ENCODE results near the gene KRTAP12-1.
"Not testable (repeated sequence)": the region's sequence is repeated elsewhere in the genome, so short reads cannot be mapped to it uniquely, and the experiment has no call there.

KRTAP12-1 gene

DNA sequence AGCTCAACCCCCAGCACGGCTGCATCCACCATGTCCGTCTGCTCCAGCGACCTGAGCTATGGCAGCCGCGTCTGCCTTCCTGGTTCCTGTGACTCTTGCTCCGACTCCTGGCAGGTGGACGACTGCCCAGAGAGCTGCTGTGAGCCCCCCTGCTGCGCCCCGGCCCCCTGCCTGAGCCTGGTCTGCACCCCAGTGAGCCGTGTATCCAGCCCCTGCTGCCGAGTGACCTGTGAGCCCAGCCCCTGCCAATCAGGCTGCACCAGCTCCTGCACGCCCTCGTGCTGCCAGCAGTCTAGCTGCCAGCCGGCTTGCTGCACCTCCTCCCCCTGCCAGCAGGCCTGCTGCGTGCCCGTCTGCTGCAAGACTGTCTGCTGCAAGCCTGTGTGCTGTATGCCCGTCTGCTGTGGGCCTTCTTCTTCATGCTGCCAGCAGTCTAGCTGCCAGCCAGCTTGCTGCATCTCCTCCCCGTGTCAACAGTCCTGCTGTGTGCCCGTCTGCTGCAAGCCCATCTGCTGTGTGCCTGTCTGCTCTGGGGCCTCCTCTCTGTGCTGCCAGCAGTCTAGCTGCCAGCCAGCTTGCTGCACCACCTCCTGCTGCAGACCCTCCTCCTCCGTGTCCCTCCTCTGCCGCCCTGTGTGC, 15.3 kb upstream of the KRTAP12-1 start, which contains the start of gene KRTAP10-12:
Gene KRTAP10-12, plus strand, starts transcription at position 1 of the 639 bp plus-strand sequence. Its CDS starts 30 bp downstream, at position 31.
- DNase-seq: not testable (repeated sequence)

DNA sequence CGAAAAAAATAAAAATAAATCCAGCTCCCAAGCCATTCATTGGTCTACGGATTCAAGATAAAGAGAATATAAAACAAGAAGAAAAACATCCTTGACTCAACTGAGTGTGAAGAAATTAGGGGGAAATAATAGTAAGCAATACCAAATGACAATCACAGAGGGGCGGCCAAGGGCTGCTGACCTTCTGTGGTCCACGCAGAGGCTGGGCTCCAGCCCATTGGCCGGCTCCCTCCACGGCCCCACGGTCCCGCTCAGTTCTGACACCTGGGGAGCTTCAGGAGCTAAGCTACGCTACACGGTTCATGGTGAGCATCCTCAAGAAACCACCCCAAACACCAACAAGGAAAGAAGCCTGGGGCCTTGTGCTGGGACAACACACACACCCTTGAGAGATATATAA, 14.6 kb upstream of the KRTAP12-1 start:
- no peak for DNase-seq

DNA sequence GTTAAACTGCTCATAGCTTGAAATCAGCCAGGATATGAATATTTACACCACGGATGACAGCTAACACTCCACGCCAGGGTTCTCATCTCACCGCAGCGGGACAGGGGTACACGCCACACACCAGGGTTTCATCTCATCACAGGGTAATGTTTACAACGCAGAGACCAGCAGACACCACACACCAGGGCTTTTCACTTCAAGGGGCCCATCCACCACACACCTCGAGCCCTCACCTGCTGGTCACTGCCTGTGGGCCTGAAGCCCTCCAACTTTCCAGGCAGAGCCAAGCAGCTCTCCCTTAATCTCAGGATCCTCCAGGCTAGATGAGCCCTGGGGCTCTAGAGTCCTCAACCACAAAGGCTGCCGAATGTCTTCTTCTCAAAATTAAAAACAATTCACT, 13.7 kb upstream of the KRTAP12-1 start:
- DNase-seq: no peak

DNA sequence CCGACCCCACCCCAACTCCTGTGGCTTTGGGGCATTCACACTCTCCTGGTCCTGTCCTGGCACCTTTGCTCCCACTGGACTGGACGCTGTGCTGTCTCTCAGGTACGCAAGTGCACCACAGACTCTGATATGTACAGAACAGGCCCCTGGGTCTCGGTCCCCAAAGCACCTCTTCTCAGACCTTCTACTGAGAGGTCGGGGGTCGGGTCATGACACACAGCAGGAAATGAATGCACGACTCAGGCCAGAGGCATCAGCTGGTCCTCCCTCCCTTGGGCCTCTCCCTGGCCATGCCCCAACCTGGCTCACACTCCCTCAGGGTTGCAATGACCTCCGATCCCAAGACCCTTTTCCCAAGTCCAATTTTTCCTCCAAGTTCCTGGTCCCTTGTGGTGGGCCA, 13.2 kb upstream of the KRTAP12-1 start:
- no peak for DNase-seq

DNA sequence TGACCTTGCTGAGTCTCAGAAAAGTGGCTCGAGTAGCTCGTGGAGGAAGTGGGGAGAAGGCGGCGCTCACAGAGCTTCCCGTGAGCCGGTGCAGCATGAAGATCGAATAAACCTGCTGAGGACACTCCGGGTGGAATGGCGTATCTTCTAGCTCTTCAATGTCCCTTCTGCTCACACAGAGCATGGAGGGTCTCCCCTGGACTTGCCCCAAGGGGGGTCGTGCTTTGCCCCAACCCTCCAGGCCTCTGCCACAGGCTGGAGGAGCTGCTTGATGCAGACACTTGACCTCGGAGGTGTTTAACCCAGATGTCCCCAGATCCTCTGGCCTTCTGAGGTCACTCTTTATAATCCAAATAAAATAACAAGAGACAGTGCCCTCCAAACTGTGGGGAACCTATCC, 12.8 kb upstream of the KRTAP12-1 start:
- DNase-seq: no peak

DNA sequence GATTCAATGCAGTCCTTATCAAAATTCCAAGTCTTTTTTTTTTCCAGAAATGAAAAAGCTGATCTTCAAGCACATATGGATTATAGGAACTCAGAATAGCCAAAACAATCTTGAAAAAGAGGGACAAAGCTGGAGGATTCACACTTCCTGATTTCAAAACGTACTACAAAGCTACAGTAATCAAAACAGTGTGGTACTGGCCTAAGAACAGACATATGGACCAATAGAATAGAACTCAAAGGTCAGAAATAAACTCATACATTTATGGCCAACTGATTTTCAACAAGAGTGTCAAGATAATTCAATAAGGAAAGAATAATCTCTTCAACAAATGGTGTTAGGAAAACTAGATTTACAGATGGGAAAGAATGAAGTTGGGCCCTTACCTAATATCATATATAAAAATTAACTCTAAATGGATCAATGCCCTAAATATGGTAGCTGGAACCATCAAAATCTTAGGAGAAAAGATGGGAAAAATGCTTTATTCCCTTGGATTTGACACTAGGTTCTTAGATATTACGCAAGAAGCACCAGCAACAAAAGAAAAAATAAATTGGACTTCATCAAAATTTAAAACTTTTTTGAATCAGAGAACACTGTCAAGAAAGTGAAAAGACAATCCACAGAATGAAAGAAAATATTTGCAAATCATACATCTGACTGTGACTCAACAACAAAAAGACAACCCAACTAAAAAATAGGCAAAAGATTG, 11.0 kb upstream of the KRTAP12-1 start:
- DNase-seq: no peak

DNA sequence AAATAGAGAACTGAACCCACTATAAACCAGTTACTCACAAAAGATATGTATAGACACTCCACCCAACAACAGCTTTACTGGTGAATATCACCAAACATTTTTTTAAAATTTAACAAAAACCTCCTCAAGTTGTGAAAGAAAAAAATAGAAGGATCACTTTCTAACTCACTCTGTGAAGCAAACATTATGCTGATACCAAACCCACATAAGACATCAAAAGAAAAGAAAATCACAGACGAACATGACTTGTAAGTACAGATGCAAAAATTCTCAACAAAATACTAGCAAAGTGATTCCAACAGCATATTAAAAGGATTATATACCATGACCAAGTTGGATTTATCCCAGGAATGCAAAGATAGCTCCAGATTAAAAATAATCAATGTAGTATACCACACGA, 9.7 kb upstream of the KRTAP12-1 start:
- no peak for DNase-seq

DNA sequence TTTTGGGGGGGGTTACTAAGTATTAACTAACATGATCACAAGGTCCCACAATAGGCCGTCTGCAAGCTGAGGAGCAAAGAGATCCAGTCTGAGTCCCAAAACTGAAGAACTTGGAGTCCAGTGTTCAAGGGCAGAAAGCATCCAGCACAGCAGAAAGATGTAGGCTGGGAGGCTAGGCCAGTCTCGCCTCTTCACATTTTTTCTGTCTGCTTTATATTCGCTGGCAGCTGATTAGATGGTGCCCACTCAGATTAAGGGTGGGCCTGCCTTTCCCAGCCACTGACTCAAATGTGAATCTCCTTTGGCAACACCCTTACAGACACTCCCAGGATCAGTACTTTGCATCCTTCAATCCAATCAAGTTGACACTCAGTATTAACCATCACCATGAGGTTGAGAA, 7.8 kb upstream of the KRTAP12-1 start:
- not testable (repeated sequence) for DNase-seq

DNA sequence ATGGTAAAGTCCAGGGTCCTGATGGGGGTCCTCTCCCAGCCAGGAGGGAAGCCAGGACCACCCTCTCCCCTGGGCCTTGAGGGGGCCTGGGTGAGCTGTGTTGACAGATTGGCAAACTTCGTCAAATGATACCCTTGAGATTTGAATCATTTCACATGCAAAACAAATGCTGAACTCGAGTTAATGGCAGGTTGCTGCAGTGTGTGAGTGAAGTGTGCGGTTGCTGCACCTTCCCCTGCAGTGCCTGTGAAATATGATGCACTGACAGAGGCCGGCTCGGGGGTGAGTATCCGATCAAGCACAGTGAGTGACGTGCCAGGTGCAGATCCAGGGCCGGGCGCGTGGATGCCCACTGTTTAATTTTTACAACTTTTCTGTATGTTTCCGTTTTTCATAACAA, 5.7 kb upstream of the KRTAP12-1 start:
- no peak for DNase-seq

DNA sequence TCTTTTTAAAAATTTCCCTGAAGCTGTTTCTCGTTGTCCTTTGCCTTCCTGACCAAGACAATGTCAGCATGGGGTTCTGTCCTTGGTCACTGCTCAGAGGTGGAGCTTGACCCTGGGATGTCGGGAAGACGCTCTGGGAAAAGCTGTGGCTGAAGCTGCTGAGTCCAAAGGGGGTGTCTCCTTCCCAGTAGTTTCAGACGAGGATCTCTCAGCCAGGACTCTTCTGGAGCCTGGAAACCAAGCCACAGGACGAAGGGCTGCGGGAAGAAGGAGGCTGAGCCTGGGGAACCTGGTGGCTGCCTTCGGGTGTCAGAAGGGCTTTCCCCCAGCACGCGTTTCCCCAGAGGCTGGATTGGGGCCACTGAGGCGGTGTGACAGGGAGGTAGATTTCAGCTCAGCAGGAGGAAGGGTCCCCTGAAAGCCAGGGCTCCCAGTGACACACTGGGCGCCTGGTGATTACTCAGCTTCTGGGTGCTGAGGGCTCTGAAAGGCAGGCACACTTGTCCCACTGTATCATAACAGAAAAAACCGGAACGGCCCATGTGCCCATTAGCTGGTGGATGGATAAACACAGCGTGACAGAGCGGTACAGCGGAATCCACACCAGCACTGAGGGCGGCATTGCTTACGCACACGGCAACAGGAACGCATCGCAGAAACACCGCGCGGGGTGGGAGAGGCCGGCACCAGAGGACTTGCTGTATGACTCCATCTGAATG, 5.0 kb upstream of the KRTAP12-1 start:
- DNase-seq: no peak

DNA sequence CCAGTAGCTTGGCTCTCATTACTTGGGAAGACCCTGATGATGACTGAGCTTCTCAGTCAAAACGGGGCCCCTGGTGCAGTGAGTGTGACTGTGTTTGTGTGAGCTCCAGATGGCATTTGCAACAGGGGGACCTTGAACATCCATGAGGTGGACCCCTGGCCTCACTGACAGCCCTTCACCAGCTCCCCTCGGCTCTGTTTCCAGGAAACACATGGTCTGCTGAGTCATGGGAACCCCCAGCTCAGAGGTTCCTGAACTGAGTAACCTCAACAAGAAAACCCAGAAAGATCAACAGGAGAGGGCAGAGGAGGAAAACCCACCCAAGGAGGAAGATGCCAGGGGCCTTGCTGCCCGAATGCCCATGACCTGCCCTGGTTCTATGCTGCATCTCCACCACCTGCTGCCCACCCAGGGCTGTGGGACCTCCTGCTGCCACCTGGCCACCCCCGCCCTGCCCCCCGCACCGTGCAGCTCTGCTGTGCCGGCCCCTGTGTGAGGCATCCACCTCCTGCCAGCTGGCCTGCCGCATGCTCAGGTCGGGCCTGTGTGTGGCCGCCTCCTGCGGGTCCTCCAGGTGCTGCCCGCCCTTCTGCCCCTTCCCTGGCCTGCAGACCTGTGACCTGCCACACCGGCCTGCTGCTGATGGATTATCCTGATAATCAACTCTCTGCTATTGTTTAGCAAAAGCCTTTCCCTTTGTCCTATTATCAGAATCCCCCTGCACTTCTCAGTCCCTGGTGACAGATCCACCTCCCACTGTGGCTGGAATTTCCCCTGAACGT, 4.2 kb upstream of the KRTAP12-1 start:
- no peak for DNase-seq

DNA sequence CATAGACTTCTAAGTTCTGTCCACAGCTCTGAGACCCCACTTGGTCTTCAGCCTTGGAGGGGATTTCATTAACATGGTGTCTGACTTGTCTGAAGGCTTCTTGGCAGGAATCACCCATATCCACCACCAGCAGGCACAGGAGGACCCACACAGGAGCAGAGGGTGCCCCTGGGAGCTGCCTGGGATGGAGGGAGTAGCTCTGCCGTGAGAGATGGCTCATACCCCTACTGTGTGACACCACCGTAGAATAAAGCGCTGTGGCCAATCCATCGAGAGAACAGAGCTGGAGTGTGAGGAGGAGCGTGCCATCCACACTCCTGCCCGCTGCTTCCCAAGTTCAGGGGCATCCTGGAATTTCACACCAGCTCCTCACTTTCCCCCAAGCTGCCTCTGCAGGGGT, 3.1 kb upstream of the KRTAP12-1 start:
- not testable (repeated sequence) for DNase-seq

DNA sequence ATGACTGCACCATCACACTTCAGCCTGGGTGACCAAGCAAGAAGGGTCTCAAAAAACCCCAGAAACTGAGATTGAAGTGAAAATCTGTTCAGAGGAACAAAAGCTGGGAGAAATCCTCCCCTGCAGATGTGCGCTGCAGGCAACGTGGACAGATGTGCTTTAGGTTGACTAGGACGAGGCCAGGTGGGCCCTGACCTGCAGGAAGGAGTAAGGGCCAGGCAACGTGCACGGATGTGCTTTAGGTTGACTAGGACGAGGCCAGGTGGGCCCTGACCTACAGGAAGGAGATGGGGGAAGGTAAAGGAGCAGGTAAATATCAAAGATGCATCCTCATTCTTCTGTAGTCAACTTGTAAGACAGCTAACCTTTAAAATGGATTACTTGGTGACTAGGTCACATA, 2.5 kb upstream of the KRTAP12-1 start:
- DNase-seq: no peak

DNA sequence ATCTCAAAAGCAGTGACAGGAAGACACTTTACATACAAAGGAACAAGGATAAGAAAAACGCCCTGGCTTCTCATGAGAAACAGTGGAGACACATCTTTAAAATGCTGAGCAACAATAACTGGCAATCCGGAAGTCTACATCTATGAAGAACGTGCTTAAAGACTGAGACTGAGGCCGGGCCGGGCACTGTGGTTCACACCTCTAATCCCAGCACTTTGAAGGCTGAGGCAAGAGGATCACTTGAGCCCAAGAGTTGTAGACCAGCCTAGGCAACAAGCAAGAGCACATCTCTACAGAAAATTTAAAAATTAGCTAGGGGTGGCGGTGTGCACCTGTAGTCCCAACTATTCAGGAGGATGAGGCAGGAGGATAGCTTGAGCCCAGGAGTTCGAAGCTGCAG, 2.1 kb upstream of the KRTAP12-1 start:
- DNase-seq: no peak

DNA sequence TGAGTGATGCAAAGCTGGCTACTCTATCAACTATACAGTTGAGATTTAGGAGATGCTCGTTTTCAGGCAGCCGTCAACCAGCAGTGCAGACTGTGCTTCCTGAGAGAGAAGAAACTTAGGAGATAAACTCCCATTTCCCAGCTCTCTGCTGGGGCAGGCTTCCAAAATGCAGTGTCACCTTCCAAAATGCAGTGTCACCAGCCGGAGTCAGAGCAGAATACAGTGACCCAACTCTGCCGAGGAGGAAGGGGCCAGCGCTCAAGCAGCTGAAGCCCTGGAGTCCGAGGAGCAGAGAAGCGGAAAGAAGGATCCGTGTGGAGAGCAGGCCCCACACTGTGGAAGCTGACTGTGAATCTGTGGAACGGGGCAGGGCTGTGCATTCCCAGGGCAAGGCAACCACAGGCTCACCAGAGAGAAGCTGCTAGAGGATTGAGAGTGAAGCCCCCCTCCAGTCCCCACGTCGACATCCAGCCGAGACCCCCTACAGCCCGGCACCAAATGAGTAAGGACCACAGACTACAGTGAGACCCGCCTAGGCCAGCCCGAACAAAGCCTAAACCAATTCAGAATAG, 703 bp upstream of the KRTAP12-1 start:
- no peak for DNase-seq

DNA sequence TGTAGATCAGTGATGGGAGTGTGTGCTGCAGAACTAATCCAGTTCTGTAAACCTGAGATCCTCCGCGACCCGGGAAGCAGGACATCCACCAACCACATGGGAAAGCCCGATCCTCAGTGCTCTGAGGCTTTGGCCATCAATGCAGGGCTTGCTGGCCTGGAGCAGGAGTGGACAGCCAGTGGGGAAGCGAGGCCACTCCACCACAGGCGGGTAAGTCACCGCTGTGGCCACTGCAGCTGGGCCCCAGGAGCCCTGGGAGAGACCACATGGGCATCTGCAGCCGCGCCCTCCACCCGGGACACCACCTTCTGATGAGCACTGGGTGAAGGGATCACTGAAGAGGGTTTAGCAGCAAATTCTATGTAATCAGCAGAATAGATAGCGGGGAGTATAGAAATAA, 811 bp downstream of the KRTAP12-1 start:
- no peak for DNase-seq

DNA sequence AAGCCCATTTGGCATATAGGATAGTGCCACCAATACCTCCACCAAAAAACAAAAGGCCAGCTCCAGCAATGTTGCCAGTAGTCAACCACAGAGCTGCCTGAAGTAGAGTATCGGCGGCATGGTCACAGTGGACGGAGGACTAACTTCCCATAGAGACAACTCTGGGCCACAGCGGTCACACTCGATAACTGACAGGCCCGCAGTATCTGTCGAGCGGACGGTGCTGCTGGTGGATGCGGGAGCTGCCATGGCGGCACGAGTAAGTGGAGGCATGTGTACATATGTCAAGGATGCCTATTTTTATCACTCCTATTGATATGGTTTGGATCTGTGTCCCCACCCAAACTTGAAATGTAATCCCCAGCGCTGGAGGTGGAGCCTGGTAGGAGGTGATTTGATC, 4.1 kb downstream of the KRTAP12-1 start:
- no peak for DNase-seq

DNA sequence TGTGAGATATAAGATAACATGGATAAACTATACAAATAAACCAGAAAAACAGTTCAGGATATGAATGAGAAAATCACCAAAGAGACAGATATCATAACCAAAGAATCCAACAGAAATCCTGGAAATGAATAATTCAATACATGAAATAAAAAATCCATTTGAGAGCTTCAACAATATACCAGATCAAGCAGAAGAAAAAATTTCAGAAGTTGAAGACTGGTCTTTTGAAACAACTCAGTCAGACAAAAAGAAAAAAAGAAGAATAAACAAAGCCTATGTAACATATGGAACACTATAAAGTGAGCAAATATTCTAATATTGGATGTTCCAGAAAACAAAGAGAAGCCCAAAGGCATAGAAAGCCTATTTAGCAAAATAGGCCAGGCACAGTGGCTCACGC, 10.1 kb downstream of the KRTAP12-1 start:
- DNase-seq: no peak

DNA sequence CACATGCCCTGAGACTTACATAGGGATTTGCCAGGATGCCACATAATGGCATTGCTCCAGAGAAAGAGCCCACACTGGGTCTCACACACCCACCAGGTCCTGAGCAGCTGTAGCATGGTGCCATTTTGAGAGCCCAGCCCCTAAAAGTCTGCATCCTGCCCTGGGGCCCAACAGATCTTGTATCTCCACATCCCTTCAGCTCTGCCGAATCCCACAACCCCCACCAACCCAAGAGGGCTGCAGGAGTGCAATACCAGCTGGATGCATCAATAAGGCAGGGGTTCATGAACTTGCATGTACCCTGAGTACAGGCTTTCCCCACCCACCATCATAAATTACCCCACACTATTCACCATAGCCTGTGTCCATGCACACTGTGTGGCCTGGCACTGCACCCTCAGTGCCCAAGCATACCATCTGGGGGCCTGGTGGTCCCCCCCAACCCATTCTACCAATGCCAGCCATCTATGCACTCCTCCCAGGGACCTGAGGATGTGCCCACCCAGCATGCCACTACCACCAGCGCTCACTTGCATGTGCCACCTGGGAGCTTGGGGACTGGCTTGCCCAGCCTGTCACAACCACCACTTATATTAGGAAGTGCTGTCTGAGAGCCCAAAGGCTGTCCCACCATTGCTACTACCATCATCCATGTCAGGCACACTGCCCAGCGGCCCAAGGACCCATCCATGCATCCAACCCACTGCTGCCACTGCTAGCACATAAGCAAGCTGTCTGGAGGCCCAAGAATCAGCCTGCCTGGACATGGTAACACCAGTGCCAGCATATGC, 11.1 kb downstream of the KRTAP12-1 start:
- DNase-seq: no peak

DNA sequence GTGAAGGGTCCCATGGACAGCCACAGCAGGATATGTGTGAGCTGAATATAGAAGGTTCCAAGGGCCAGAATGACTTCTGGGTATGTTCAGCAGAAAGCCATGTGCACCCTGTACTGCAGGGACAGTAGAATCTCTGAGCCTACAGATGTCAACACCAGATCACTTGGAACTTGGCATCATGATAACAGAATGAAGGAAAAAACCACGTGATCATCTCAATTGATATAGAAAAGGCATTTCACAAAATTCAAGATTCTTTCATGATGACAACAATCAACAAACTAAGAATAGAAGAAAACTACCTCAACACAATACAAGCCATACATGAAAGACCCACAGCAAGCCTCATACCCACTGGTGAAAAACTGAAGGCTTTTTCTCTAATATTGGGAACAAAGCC, 14.4 kb downstream of the KRTAP12-1 start:
- DNase-seq: no peak

DNA sequence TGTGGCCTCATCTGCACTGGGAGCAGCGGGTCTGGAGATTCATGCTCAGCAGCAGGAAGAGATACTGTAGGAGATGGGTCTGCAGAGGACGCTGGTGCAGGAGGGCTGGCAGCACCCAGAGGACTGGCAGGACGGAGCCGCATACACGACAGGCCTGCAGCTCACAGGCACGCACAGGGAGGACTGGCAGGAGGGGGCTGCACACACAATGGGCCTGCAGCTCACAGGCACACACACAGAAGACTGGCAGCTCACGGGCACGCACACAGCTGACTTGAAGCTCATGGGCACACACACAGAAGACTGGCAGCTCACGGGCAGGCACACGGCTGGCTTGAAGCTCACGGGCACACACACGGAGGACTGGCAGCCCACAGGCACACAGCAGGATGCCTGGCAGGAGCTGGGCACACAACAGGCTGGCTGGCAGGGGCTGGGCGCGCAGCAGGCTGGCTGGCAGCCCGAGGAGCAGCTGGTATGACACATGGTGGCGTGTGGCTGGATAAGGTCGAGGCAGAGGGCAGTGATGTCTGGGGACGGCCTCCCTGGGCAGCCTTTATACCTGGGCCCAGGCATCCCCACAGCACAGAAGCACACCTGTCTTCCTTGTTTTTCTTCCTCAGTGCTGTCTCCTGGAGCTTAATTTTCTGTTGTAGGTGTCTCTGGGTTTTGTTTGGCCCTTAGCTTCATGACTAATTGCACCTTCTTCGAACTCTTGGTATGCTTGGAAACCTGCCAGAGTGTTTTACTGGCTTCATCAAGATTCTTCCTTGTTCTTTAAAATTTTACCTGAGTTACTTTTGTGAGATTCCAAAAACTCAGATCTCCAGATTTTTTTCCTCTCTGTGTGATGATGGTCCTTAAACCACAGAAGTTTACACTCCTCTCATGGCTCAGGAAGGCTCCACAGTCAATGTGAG, 15.3 kb downstream of the KRTAP12-1 start, which contains the start of gene KRTAP12-2:
Gene KRTAP12-2, minus strand, starts transcription at position 527 of the 920 bp plus-strand sequence. Its CDS starts 41 bp downstream, at position 486.
- DNase-seq: no peak

Measured in CD4-positive, alpha-beta T cell treated with Interleukin-4 for 1 hour (primary cell).